ENCODE results near the gene EVL. TPM values are rescaled to one million over a fixed set of nuclear protein-coding genes. Genes with fewer than 3 reads are reported as not detected.

Gene EVL
- total RNA-seq, 2 donors from 2014 or later, result 53.1 to 102 TPM

DNA sequence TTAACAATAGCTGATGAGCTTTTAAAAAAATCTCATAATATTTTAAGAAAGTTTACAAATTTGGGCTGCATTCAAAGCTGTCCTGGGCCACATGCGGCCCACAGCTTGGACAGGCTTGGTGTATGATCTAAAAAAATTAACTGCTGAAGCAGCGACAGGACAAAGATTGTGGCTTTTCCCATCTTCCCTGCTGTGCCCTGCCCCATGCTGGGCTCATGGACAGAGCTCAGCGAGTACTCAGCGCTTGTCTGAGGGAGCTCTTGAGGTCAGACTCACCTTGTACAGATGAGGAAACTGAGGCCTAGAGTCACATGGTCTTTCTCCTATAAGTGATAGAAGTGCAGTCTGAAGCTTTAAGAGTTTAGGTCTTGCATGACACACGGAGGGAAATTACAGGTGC lies 15.0 kb downstream of the EVL start:
- TF ChIP-seq, protein P1, sequence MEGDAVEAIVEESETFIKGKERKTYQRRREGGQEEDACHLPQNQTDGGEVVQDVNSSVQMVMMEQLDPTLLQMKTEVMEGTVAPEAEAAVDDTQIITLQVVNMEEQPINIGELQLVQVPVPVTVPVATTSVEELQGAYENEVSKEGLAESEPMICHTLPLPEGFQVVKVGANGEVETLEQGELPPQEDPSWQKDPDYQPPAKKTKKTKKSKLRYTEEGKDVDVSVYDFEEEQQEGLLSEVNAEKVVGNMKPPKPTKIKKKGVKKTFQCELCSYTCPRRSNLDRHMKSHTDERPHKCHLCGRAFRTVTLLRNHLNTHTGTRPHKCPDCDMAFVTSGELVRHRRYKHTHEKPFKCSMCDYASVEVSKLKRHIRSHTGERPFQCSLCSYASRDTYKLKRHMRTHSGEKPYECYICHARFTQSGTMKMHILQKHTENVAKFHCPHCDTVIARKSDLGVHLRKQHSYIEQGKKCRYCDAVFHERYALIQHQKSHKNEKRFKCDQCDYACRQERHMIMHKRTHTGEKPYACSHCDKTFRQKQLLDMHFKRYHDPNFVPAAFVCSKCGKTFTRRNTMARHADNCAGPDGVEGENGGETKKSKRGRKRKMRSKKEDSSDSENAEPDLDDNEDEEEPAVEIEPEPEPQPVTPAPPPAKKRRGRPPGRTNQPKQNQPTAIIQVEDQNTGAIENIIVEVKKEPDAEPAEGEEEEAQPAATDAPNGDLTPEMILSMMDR (IDR thresholded peaks at IDR 0.05), result no peak
- H3K36me3 ChIP-seq, result no peaks in the 10 kb centered on the region
- H3K27me3 ChIP-seq (replicated peaks; ENCODE audit: insufficient read depth), result no peaks in the 10 kb centered on the region
- H3K9me3 ChIP-seq, result no peaks in the 10 kb centered on the region
- ATAC-seq (ENCODE audit: insufficient number of reproducible peaks, low FRiP score, low read depth), result no peak
- no peak overlapping the region for H3K4me3 ChIP-seq
- H3K27ac ChIP-seq, result no peak overlapping the region
- peaks cover 8 to 12% of the 10 kb centered on the region in 2 donors for H3K4me1 ChIP-seq (ENCODE audit: control insufficient read depth in 1 of 2, low read depth in 2 of 2)
- DNase-seq (ENCODE audit: low spot score), result no peak

DNA sequence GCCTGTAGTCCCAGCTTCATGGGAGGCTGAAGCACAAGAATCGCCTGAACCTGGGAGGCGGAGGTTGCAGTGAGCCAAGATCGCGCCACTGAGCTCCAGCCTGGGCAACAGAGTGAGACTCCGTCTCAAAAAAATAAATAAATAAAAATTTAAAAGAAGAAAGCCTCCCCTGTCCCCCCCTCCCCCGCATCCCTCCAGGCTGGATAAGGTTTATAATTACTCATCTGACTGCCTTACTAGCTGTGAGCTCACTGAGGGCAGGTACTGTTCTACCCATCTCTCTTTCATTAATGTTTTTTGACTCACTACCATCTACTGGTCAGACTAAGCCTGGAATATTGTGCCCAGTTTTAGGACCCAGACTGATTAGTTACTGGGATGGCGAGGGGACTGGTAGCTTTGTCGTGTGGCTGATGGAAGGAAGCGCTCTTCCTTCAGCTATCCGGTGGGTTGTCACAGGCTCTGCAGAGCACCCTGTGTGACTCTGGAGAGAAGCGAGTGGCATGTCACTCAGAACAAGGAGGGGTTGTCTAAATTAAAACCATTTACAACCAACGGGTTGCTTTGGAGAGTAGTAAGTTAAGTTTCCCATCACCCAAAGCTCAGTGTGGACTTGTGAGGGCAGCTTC lies 16.9 kb downstream of the EVL start:
- H3K27me3 ChIP-seq (replicated peaks; ENCODE audit: insufficient read depth), result no peaks in the 10 kb centered on the region
- H3K4me1 ChIP-seq (ENCODE audit: control insufficient read depth in 1 of 2, low read depth in 2 of 2), result peaks cover 5 to 12% of the 10 kb centered on the region in 2 donors
- DNase-seq (ENCODE audit: low spot score) (no peak), ATAC-seq (ENCODE audit: insufficient number of reproducible peaks, low FRiP score, low read depth) (no peak)
- no peak overlapping the region for H3K27ac ChIP-seq
- TF ChIP-seq, protein P1 (IDR thresholded peaks at IDR 0.05), result no peak
- no peaks in the 10 kb centered on the region for H3K9me3 ChIP-seq
- H3K36me3 ChIP-seq, result no peaks in the 10 kb centered on the region
- H3K4me3 ChIP-seq, result no peak overlapping the region

DNA sequence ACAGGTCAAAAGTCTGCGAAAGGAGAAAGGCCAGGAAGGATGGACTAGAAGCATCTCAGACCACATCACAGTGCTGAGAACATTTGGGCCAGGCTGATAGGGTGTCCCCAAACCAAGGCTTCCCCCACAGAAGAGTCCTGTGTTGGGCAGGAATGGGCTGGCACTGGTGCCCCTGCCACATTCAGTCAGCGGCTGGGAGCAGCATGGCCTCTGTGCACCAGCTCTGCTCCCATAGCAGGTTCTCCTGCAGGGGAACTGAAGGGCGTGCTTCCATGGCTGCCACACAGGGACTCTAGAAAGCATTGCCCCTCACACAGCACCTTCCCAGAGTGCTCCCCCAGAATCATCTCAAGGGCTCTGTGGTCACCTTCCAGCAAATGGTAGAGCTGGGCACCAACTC lies 17.5 kb downstream of the EVL start:
- peaks cover 5 to 12% of the 10 kb centered on the region in 2 donors for H3K4me1 ChIP-seq (ENCODE audit: control insufficient read depth in 1 of 2, low read depth in 2 of 2)
- TF ChIP-seq, protein P1 (IDR thresholded peaks at IDR 0.05), result no peak
- no peak overlapping the region for H3K4me3 ChIP-seq
- no peaks in the 10 kb centered on the region for H3K9me3 ChIP-seq
- no peaks in the 10 kb centered on the region for H3K27me3 ChIP-seq (replicated peaks; ENCODE audit: insufficient read depth)
- H3K27ac ChIP-seq, result no peak overlapping the region
- no peak for ATAC-seq (ENCODE audit: insufficient number of reproducible peaks, low FRiP score, low read depth)
- DNase-seq (ENCODE audit: low spot score), result no peak
- H3K36me3 ChIP-seq, result no peaks in the 10 kb centered on the region

DNA sequence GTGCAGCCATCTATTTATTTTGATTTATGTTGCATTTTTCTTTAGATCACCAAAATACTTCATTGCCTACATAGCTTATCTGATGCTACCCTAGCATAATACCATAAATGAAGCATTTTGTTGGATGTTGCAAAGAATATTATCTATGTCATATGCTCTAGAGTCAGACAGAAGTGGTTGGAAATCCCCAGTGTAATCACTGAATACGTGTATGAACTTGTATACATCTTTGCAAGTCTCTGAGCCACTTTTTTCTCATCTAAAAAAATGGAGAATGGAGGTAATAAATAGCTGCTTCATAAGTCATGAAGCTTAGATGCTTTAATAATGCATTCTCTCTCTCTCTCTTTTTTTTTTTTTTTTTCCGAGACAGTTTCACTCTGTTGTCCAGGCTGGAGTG lies 18.5 kb downstream of the EVL start:
- TF ChIP-seq, protein P1 (IDR thresholded peaks at IDR 0.05), result no peak
- H3K4me3 ChIP-seq, result no peak overlapping the region
- no peak for ATAC-seq (ENCODE audit: insufficient number of reproducible peaks, low FRiP score, low read depth)
- H3K36me3 ChIP-seq, result no peaks in the 10 kb centered on the region
- no peak for DNase-seq (ENCODE audit: low spot score)
- H3K27ac ChIP-seq, result no peak overlapping the region
- H3K27me3 ChIP-seq (replicated peaks; ENCODE audit: insufficient read depth), result no peaks in the 10 kb centered on the region
- no peaks in the 10 kb centered on the region for H3K9me3 ChIP-seq
- H3K4me1 ChIP-seq (ENCODE audit: control insufficient read depth in 1 of 2, low read depth in 2 of 2), result peaks cover 4 to 12% of the 10 kb centered on the region in 2 donors

DNA sequence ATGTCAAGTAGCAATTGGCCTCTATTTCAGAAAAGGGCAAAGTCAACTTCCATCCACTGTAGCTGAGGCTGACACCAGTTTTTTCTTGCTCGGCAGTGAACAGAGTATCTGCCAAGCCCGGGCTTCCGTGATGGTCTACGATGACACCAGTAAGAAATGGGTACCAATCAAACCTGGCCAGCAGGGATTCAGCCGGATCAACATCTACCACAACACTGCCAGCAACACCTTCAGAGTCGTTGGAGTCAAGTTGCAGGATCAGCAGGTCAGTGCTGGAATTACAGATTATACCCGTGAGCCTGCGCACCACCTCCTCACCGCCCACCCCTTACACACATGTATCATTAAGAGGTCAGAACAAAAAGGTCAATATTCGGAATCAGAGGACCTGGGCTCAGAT lies 19.4 kb downstream of the EVL start:
- Histone ChIP-seq H3K4me1 (ENCODE audit: control insufficient read depth in 1 of 2, low read depth in 2 of 2) (peaks cover 0 to 3% of the 10 kb centered on the region in 2 donors), H3K27me3 (replicated peaks; ENCODE audit: insufficient read depth) (no peaks in the 10 kb centered on the region), H3K9me3 (no peaks in the 10 kb centered on the region), H3K27ac (no peak overlapping the region), H3K36me3 (no peaks in the 10 kb centered on the region), H3K4me3 (no peak overlapping the region)
- ATAC-seq (ENCODE audit: insufficient number of reproducible peaks, low FRiP score, low read depth) (no peak), DNase-seq (ENCODE audit: low spot score) (no peak)
- TF ChIP-seq, protein P1 (IDR thresholded peaks at IDR 0.05), result no peak

Data from thoracic aorta (tissue), 2 donors.